ENCODE data around the gene AIM2. TPM values are rescaled to one million over a fixed set of nuclear protein-coding genes. Genes with fewer than 3 reads are reported as not detected.
A peak's percentile ranks its signal among the peaks of the same experiment; 100 is the strongest.
"Not testable (repeated sequence)": the region's sequence is repeated elsewhere in the genome, so short reads cannot be mapped to it uniquely, and the experiment has no call there.

The AIM2 gene
- total and polyA plus RNA-seq, 10 of the 15 experiments (the other 5 are each of a cell fraction or from before 2014, with no cell fraction given) = 7.9 to 35.7 (median 12.8) TPM

DNA sequence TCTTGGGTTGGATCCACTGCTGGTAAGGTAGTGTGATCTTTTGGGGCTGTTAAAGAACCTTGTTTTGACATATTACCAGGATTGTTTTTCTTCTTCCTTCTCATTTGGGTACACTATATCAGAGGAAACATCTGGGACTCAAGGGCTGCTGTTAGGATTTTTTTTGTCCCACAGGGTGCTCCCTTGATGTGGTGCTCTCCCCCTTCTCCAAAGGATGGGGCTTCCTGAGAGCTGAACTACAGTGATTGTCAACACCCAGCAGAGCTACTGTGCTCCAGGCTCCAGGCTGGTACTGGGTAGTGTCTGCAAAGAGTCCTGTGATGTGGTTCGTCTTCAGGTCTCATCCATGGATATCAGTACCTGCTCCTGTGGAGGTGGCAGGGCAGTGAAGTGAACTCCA lies 46.3 kb downstream of the AIM2 start (continued):
- TF ChIP-seq, protein P1, sequence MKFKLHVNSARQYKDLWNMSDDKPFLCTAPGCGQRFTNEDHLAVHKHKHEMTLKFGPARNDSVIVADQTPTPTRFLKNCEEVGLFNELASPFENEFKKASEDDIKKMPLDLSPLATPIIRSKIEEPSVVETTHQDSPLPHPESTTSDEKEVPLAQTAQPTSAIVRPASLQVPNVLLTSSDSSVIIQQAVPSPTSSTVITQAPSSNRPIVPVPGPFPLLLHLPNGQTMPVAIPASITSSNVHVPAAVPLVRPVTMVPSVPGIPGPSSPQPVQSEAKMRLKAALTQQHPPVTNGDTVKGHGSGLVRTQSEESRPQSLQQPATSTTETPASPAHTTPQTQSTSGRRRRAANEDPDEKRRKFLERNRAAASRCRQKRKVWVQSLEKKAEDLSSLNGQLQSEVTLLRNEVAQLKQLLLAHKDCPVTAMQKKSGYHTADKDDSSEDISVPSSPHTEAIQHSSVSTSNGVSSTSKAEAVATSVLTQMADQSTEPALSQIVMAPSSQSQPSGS (IDR thresholded peaks at IDR 0.05; ENCODE audit: low read length) = no peak
- TF ChIP-seq IRF4 (IDR thresholded peaks at IDR 0.05; ENCODE audit: low read depth, low read length) (no peak), STAT1 (conservative IDR thresholded peaks at IDR 0.05) (no peak), POLR2AphosphoS5 (IDR thresholded peaks at IDR 0.05; ENCODE audit: low read length) (no peak), TCF12 (IDR thresholded peaks at IDR 0.05; ENCODE audit: low read depth, low read length) (no peak), ASH2L (IDR thresholded peaks at IDR 0.05; ENCODE audit: borderline replicate concordance, low read depth) (no peak), MEF2A (IDR thresholded peaks at IDR 0.05; ENCODE audit: insufficient read depth, low read depth, low read length) (no peak), DPF2 (IDR thresholded peaks at IDR 0.05) (no peak)
- TF ChIP-seq, protein P2, sequence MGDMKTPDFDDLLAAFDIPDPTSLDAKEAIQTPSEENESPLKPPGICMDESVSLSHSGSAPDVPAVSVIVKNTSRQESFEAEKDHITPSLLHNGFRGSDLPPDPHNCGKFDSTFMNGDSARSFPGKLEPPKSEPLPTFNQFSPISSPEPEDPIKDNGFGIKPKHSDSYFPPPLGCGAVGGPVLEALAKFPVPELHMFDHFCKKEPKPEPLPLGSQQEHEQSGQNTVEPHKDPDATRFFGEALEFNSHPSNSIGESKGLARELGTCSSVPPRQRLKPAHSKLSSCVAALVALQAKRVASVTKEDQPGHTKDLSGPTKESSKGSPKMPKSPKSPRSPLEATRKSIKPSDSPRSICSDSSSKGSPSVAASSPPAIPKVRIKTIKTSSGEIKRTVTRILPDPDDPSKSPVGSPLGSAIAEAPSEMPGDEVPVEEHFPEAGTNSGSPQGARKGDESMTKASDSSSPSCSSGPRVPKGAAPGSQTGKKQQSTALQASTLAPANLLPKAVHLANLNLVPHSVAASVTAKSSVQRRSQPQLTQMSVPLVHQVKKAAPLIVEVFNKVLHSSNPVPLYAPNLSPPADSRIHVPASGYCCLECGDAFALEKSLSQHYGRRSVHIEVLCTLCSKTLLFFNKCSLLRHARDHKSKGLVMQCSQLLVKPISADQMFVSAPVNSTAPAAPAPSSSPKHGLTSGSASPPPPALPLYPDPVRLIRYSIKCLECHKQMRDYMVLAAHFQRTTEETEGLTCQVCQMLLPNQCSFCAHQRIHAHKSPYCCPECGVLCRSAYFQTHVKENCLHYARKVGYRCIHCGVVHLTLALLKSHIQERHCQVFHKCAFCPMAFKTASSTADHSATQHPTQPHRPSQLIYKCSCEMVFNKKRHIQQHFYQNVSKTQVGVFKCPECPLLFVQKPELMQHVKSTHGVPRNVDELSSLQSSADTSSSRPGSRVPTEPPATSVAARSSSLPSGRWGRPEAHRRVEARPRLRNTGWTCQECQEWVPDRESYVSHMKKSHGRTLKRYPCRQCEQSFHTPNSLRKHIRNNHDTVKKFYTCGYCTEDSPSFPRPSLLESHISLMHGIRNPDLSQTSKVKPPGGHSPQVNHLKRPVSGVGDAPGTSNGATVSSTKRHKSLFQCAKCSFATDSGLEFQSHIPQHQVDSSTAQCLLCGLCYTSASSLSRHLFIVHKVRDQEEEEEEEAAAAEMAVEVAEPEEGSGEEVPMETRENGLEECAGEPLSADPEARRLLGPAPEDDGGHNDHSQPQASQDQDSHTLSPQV (IDR thresholded peaks at IDR 0.05) = no peak

DNA sequence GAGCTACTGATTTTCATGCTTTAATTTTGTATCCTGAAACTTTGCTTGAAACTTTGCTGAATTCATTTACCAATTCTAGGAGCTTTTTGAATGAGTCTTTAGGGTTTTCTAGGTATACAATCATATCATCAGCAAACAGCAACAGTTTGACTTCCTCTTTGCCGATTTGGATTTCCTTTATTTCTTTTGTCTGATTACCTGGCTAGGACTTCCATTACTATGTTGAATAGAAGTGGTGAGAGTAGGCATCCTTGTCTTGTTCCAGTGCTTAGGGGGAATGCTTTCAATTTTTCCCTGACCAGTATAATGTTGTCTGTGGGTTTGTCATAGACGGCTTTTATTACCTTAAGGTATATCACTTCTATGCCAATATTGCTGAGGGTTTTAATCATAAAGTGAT lies 49.7 kb downstream of the AIM2 start:
- H3K9me3 ChIP-seq (replicated peaks; ENCODE audit: control insufficient read depth, insufficient read depth, low read length); FAIRE-seq; intact Hi-C loops (cut with micrococcal nuclease; ENCODE audit: unreplicated experiment); H2AFZ ChIP-seq (ENCODE audit: control insufficient read depth, low read depth, low read length); H3K4me1 ChIP-seq (ENCODE audit: control insufficient read depth, insufficient read depth, low read length); ATAC-seq; DNase-seq (ENCODE audit: low read depth, low spot score); BruUV-seq (replicated peaks); H3K27me3 ChIP-seq (replicated peaks in 1 of 2; ENCODE audit: control insufficient read depth in 2 of 2, insufficient read depth in 2 of 2, low read length in 1 of 2); RAD21 ChIA-PET (ENCODE audit: unreplicated experiment); H3K9ac ChIP-seq (ENCODE audit: control insufficient read depth, insufficient read depth, low read length); H3K27ac ChIP-seq (ENCODE audit: control insufficient read depth, insufficient read depth): not testable (repeated sequence)
- Histone ChIP-seq H4K20me1 (ENCODE audit: control insufficient read depth, insufficient read depth) (peaks cover 10% of the 10 kb centered on the region), H3K4me3 (peak overlapping the region; percentile 38; the same call in 1 of the 2 replicates), H3K4me2 (ENCODE audit: control insufficient read depth, insufficient read depth) (peak overlapping the region; percentile 7; the same call in 1 of the 2 replicates), H3K36me3 (ENCODE audit: control insufficient read depth in 2 of 2, insufficient read depth in 2 of 2, low read length in 1 of 2) (peaks cover 8 to 44% of the 10 kb centered on the region in 2 experiments), H3K79me2 (ENCODE audit: control insufficient read depth, insufficient read depth, low read length) (peaks cover 79% of the 10 kb centered on the region)
- ChIA-PET POLR2A (interaction anchor here (1.9 kb wide), 1 partner anchor 10 kb away, joined by 11 read pairs; no protein-coding TSS in a partner anchor), SMC1A (ENCODE audit: uncharacterized antibody, unreplicated experiment) (interaction anchor here (0.7 to 4.5 kb wide), 4 partner anchors 14 to 49 kb away, joined by 3 to 15 read pairs (median 4); partner anchors contain the start of genes AIM2 and IFI16), CTCF (interaction anchor here (0.9 to 1.6 kb wide), 4 partner anchors 26 to 521 kb away, joined by 3 to 4 read pairs (median 4); no protein-coding TSS in a partner anchor)
- in situ Hi-C loops (cut with MboI) = loop anchor here (25.0 kb wide), 1 partner anchor 1310 kb away; the partner anchor contains the start of genes COPA and NCSTN
- WGBS (ENCODE audit: insufficient coverage, insufficient replicate concordance, low lambda C conversion rate, missing lambda C conversion rate) = 33% methylated on average over 2 of the region's 2 CpGs

Data from GM12878 (cell line).